HUES64 (cell line): Measurements from ENCODE around the gene AJM1.
"Not testable (repeated sequence)": the region's sequence is repeated elsewhere in the genome, so short reads cannot be mapped to it uniquely, and the experiment has no call there.

ENCODE experiments used
- H3K27ac ChIP-seq: 2 replicates; pipeline ENCODE4 v1.7.0; 2013; ENCODE audit warnings: low read depth, low read length, inconsistent platforms
- H3K27me3 ChIP-seq: 2 replicates; pipeline ENCODE4 v1.6.1; 2013; ENCODE audit warnings: mild to moderate bottlenecking, low read length; ENCODE audit not compliant: insufficient read depth
- H3K36me3 ChIP-seq: 2 replicates; pipeline ENCODE4 v1.6.1; 2013; ENCODE audit warnings: mild to moderate bottlenecking, low read length; ENCODE audit not compliant: insufficient read depth
- H3K4me1 ChIP-seq: 2 replicates; pipeline ENCODE4 v1.6.1; 2013; ENCODE audit warnings: mild to moderate bottlenecking, low read length, moderate library complexity; ENCODE audit not compliant: insufficient read depth
- H3K4me3 ChIP-seq: 2 replicates; pipeline ENCODE4 v1.5.1; 2013; ENCODE audit warnings: mild to moderate bottlenecking, low read length, moderate library complexity
- H3K9ac ChIP-seq: 2 replicates; pipeline ENCODE4 v1.6.1; 2013; ENCODE audit warnings: mild to moderate bottlenecking, low read depth, low read length
- H3K9me3 ChIP-seq: 2 replicates; pipeline ENCODE4 v1.6.1; 2013; ENCODE audit warnings: low read depth, low read length; ENCODE audit not compliant: insufficient read depth
- WGBS: fragments of 150-250, 120-280 bp; methylation state at CpG from one replicate; pipeline ENCODE4 v1.1.7; 2013; ENCODE audit warnings: missing lambda C conversion rate; 5-methylcytosine and 5-hydroxymethylcytosine counted together

AJM1 gene

DNA sequence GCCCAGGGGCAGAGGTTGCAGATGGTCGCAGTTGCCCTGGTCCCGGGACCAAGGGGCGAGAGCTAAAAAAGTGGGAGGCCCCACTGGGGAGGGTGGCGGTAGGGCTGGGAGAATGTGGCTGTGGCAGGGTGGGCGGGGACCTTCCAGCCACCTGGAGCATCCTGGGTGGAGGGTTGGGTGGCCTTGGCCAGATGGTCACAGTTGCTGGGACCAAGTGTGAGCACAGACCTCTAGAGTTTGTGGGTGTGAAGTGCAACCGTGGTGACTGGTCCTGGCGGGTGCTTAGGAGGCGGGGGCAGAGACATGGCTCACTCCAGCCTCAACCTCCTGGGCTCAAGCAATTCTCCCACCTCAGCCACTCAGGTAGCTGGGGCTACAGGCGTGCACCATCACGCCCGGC is 38.4 kb downstream of the AJM1 start:
- Histone ChIP-seq H3K4me1 (no peaks in the 10 kb centered on the region), H3K4me3 (no peak overlapping the region), H3K36me3 (no peaks in the 10 kb centered on the region), H3K27ac (no peak overlapping the region), H3K27me3 (no peaks in the 10 kb centered on the region), H3K9me3 (no peaks in the 10 kb centered on the region), H3K9ac (no peak overlapping the region)
- WGBS = 85% methylated on average over 11 of the region's 11 CpGs

DNA sequence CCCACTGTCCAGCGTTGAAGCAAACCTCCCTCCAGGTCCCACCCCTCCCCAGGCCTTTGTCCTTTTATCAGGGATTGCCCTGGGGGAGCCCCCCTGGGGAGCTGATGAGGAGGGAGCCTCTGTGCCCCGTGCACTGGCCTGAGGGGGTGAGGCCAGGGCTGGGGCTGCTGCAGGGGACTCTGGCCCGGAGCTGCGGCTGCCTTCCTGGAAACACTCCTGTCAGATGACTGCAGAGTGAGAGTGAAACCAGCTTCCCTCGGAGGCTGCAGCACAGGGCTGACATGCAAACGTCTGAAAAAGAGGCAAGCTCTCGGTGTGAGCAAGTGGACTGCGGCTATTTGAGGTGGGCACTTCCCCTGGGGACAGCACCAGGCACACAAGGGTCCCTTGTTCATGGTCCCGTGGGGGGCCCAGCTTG is 39.4 kb downstream of the AJM1 start:
- H3K27me3 ChIP-seq = no peaks in the 10 kb centered on the region
- WGBS = 34% methylated on average over 9 of the region's 9 CpGs
- H3K4me1 ChIP-seq = no peaks in the 10 kb centered on the region
- no peak overlapping the region for H3K9ac ChIP-seq
- no peaks in the 10 kb centered on the region for H3K36me3 ChIP-seq
- H3K4me3 ChIP-seq = no peak overlapping the region
- no peaks in the 10 kb centered on the region for H3K9me3 ChIP-seq
- H3K27ac ChIP-seq = no peak overlapping the region

DNA sequence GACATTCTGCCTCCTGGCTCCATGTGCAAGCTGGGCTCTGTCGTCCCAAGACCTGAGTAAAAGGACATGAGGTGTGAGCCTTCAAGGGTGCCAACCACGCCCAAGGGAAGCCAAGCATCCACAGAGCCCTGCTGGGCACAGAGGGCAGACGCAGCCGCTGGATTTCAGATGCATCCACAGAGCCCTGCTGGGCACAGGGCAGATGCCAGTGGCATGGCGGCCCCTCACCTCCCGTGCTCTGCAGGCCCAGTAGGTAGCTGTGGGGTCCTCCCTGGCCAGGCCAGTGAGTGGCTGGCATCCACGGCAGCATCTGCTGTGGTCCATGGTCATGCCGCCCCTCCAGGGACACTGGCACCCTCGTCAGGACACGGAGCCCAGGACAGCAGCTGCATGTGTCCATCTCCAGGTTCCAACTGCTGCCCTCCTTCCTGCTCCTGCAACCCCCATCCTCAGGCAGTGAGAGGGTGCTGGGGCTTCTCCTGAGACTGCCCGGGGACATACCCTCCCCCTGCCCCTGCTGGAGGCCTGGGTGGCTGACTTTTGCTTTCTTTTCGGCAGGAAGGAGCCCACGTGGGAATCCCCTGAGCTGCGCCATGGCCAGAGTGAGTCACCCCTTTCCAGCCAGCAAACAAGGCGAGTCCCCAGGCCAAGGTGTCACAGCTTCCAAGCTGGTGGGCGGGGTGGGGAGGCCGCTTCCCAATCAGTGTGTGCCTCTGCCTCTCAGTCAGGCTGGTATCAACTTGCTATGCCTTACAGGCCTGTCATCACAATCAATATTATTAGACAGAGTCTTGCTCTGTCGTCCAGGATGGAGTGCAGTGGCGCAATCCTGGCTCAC is 40.0 kb downstream of the AJM1 start:
- no peak overlapping the region for H3K4me3 ChIP-seq
- no peaks in the 10 kb centered on the region for H3K27me3 ChIP-seq
- H3K27ac ChIP-seq = no peak overlapping the region
- 63% methylated on average over 19 of the region's 19 CpGs for WGBS
- no peaks in the 10 kb centered on the region for H3K36me3 ChIP-seq
- no peaks in the 10 kb centered on the region for H3K9me3 ChIP-seq
- no peak overlapping the region for H3K9ac ChIP-seq
- H3K4me1 ChIP-seq = peaks cover 3% of the 10 kb centered on the region; the same call in 1 of the 2 replicates

GRCh38 chr9:136882947-136883283 is 40.6 kb downstream of the AJM1 start:
- not testable (repeated sequence) for H3K27ac ChIP-seq, H3K9ac ChIP-seq, H3K9me3 ChIP-seq, H3K4me1 ChIP-seq, H3K4me3 ChIP-seq, H3K27me3 ChIP-seq, H3K36me3 ChIP-seq
- WGBS = 91% methylated on average over 9 of the region's 9 CpGs

DNA sequence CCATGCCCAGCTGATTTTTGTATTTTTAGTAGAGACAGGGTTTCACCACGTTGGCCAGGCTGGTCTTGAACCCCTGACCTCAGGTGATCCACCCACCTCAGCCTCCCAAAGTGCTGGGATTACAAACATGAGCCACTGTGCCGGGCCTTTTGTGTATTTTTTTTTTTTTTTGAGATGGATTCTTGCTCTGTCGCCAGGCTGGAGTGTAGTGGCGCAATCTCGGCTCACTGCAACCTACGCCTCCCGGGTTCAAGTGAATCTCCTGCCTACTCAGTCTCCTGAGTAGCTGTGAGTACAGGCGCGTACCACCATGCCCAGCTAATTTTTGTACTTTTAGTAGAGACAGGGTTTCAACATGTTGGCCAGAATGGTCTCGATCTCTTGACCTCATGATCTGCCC is 41.4 kb downstream of the AJM1 start:
- not testable (repeated sequence) for H3K4me3 ChIP-seq, H3K27ac ChIP-seq, H3K27me3 ChIP-seq, H3K9ac ChIP-seq, H3K36me3 ChIP-seq, H3K4me1 ChIP-seq, H3K9me3 ChIP-seq
- 95% methylated on average over 10 of the region's 10 CpGs for WGBS

GRCh38 chr9:136885950-136886578 is 43.8 kb downstream of the AJM1 start, which contains the start of gene TRAF2:
TRAF2 (plus strand) TSS chr9:136886516; CDS start chr9:136898741, 12,225 bp downstream.
- H3K4me3 ChIP-seq = peak within 1 kb of the TSS; percentile 89
- H3K27ac ChIP-seq = peak within 1 kb of the TSS; percentile 49
- WGBS = under 1% methylated on average over 88 of the region's 88 CpGs

GRCh38 chr9:136886610-136887597 is 44.6 kb downstream of the AJM1 start:
- Histone ChIP-seq H3K9ac (peak overlapping the region; percentile 89), H3K27ac (peak overlapping the region; percentile 49), H3K27me3 (no peaks in the 10 kb centered on the region), H3K9me3 (no peaks in the 10 kb centered on the region), H3K36me3 (peaks cover 14% of the 10 kb centered on the region), H3K4me3 (peak overlapping the region; percentile 89), H3K4me1 (peaks cover 7% of the 10 kb centered on the region; the same call in 1 of the 2 replicates)
- 4% methylated on average over 76 of the region's 76 CpGs for WGBS

More at GRCh38 chr9:136885950-136886578, 43.8 kb downstream of the AJM1 start, which contains the start of gene TRAF2:
- H3K36me3 ChIP-seq = peaks cover 8% of the 10 kb centered on the region
- peak within 1 kb of the TSS; percentile 89 for H3K9ac ChIP-seq
- no peaks in the 10 kb centered on the region for H3K27me3 ChIP-seq
- H3K4me1 ChIP-seq = peaks cover 7% of the 10 kb centered on the region; the same call in 1 of the 2 replicates
- no peaks in the 10 kb centered on the region for H3K9me3 ChIP-seq

- Histone ChIP-seq H3K27me3 (no peaks in the 10 kb centered on the region), H3K36me3 (peaks cover 20% of the 10 kb centered on the region), H3K27ac (no peak overlapping the region), H3K4me1 (peaks cover 7% of the 10 kb centered on the region; the same call in 1 of the 2 replicates), H3K4me3 (no peak overlapping the region), H3K9ac (no peak overlapping the region), H3K9me3 (no peaks in the 10 kb centered on the region)
- WGBS = 96% methylated on average over 8 of the region's 8 CpGs
These were observed 46.2 kb downstream of the AJM1 start for GRCh38 chr9:136888454-136888853.

GRCh38 chr9:136889858-136890257 is 47.6 kb downstream of the AJM1 start:
- H3K27ac ChIP-seq = no peak overlapping the region
- no peaks in the 10 kb centered on the region for H3K27me3 ChIP-seq

DNA sequence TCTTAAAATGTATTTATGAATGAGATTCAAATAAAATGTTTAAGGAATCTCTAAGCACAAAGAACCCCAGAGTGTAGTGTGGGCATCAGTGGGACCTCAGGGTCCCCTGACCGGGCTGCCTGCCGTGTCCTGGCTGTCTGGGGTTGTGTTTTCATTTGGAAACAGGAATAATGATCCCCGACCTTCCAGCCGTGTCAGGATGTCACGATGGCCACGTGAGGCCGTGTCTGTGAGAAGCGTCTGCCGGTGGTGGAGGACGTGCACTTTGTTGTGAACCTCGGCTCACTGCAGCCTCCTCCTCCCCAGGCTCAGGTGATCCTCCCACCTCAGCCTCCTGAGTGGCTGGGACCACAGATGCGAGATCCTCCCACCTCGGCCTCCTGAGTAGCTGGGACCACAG is 48.4 kb downstream of the AJM1 start:
- H3K27ac ChIP-seq = no peak overlapping the region
- WGBS = 94% methylated on average over 13 of the region's 13 CpGs
- H3K4me3 ChIP-seq = no peak overlapping the region

More at GRCh38 chr9:136889858-136890257, 47.6 kb downstream of the AJM1 start:
- Histone ChIP-seq H3K9ac (no peak overlapping the region), H3K4me1 (peaks cover 7% of the 10 kb centered on the region; the same call in 1 of the 2 replicates), H3K9me3 (no peaks in the 10 kb centered on the region), H3K36me3 (peaks cover 20% of the 10 kb centered on the region), H3K4me3 (no peak overlapping the region)
- WGBS = 95% methylated on average over 42 of the region's 42 CpGs

More for the DNA sequence above, 48.4 kb downstream of the AJM1 start:
- no peaks in the 10 kb centered on the region for H3K27me3 ChIP-seq
- H3K4me1 ChIP-seq = peaks cover 7% of the 10 kb centered on the region; the same call in 1 of the 2 replicates
- peaks cover 20% of the 10 kb centered on the region for H3K36me3 ChIP-seq
- H3K9ac ChIP-seq = no peak overlapping the region
- H3K9me3 ChIP-seq = no peaks in the 10 kb centered on the region
